Measurements from ENCODE around the gene BGN.

The BGN gene

GRCh38 chrX:153494541-153495361 is at the start of gene BGN:
TSS of gene BGN (plus strand) at chrX:153494980. CDS start at chrX:153504632, 9,652 bp downstream.
- no peak for DNase-seq (ENCODE audit: low read depth in 2 of 2)

- DNase-seq (ENCODE audit: low read depth in 2 of 2) = no peak
Measured at GRCh38 chrX:153445106-153445855, 49.5 kb upstream of the BGN start.

- no peak for DNase-seq (ENCODE audit: low read depth in 2 of 2)
Measured at GRCh38 chrX:153445856-153446635, 48.7 kb upstream of the BGN start, which contains the start of gene TREX2. TSS of gene TREX2 (minus strand) at chrX:153446056. CDS start at chrX:153445430, 626 bp downstream.

- DNase-seq (ENCODE audit: low read depth in 2 of 2) = no peak
Measured at GRCh38 chrX:153446636-153446936, 48.2 kb upstream of the BGN start.

- DNase-seq (ENCODE audit: low read depth in 2 of 2) = no peak
Measured at GRCh38 chrX:153446950-153447580, 47.7 kb upstream of the BGN start.

GRCh38 chrX:153447581-153447960 is 47.2 kb upstream of the BGN start:
- DNase-seq (ENCODE audit: low read depth in 2 of 2) = no peak

GRCh38 chrX:153448556-153449367 is 46.0 kb upstream of the BGN start:
- DNase-seq (ENCODE audit: low read depth in 2 of 2) = no peak

- no peak for DNase-seq (ENCODE audit: low read depth in 2 of 2)
Measured at GRCh38 chrX:153449368-153450113, 45.2 kb upstream of the BGN start.

GRCh38 chrX:153450114-153450948 is 44.4 kb upstream of the BGN start:
- DNase-seq (ENCODE audit: low read depth in 2 of 2) = no peak

- DNase-seq (ENCODE audit: low read depth in 2 of 2) = no peak
Measured at GRCh38 chrX:153450949-153451277, 43.9 kb upstream of the BGN start.

- no peak for DNase-seq (ENCODE audit: low read depth in 2 of 2)
Measured at GRCh38 chrX:153454901-153455550, 39.8 kb upstream of the BGN start.

GRCh38 chrX:153455571-153455970 is 39.2 kb upstream of the BGN start:
- no peak for DNase-seq (ENCODE audit: low read depth in 2 of 2)

- DNase-seq (ENCODE audit: low read depth in 2 of 2) = no peak
Measured at GRCh38 chrX:153456161-153456560, 38.6 kb upstream of the BGN start.

- DNase-seq (ENCODE audit: low read depth in 2 of 2) = no peak
Measured at GRCh38 chrX:153456704-153457103, 38.1 kb upstream of the BGN start.

- DNase-seq (ENCODE audit: low read depth in 2 of 2) = no peak
Measured at GRCh38 chrX:153457136-153457825, 37.5 kb upstream of the BGN start.

- no peak for DNase-seq (ENCODE audit: low read depth in 2 of 2)
Measured at GRCh38 chrX:153457827-153458466, 36.8 kb upstream of the BGN start.

GRCh38 chrX:153458476-153458875 is 36.3 kb upstream of the BGN start:
- DNase-seq (ENCODE audit: low read depth in 2 of 2) = no peak

- DNase-seq (ENCODE audit: low read depth in 2 of 2) = no peak
Measured at GRCh38 chrX:153459986-153460385, 34.8 kb upstream of the BGN start.
